Posterior vena cava (tissue), 2 donors: ENCODE results near the gene P3H3. TPM values are rescaled to one million over a fixed set of nuclear protein-coding genes. Genes with fewer than 3 reads are reported as not detected.
A peak's percentile ranks its signal among the peaks of the same experiment; 100 is the strongest.

Experiments used
- DNase-seq: peaks from one replicate; pipeline ENCODE4 v3.0.0-alpha.2; 2020; ENCODE audit warnings: low spot score
- intact Hi-C, 2 donors: fragments of 100-400 bp; cut with DNase I; formaldehyde crosslinking; loops; one replicate each; pipeline versions ENCODE4 v1.14.1 to v1.14.2; 2022 to 2023
- total RNA-seq, 2 donors: library from RNA; stranded (reverse); fragmentation: NEBNext Ultra II Directional; extraction: Animal tissue kit (Norgen Biotek cat#: 25700); gene quantifications; one replicate each; pipeline ENCODE4 v1.2.1, GENCODE V29; 2021
- donor health status: DM: yes; HTN: yes; CAD: no.
- donor health status: DM: yes; HTN: yes; CAD: no.

Gene P3H3
- total RNA-seq, 2 donors from 2014 or later, result 37.7 to 59.9 TPM

DNA sequence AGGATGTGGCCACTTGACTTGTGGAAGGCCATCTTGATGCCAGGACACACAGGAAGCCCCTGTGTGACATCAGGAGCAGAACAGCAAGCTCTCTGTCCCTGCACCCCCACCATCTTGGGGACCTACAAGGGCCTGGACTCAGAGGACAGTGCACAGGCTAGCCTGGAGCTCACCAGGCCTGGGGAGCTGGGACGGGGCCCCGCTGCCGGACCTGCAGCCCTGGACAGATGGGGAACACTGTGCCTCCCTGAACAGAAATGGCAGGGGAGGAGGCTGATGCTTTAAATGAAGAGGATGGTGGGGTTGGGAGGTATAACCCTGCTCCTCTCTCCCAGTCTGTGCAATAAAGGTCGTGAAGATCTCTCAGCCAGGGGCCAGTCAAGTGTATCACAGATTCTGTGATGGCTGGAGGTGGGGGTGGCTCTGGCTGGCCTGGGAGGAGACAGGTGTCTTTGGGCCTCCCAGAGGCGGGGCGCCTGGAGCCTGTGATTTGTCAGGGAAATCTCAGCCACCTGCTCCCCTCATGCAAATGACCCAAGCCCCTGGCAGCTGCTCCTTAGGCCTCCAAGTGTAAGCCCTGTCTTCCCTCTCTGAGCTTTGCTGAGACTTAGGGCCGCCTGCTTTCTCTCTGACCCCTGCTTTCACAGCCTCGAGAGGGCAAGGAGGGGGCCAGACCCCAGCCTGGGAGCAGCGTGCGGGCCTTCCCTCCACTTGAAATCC is 11.4 kb downstream of the P3H3 start:
- no peak for DNase-seq
- intact Hi-C loops, result loop anchor here in 1 of 2 donors (5.0 kb wide), 1 partner anchor 77 kb away; no protein-coding TSS in a partner anchor

DNA sequence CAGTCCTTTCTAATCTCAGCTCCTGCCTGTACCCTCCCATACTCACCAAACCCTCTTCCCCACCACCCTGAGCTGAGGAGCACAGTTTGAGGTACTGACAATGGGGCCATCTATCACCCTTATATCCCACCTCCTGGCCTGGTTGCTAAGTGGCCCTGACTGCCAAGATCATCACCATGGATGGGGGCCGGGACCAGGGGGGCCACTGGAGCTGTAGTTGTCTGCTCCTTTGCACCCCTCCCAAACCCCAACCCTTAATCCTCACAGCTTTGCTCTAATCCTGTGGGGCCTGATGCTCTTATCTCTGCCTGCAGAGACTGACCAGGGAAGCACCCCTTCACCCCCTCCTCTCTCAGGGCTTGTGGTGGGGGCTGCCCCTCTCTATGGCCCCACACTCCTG is 12.1 kb downstream of the P3H3 start:
- no peak for DNase-seq
- intact Hi-C loops, result no loop called here

DNA sequence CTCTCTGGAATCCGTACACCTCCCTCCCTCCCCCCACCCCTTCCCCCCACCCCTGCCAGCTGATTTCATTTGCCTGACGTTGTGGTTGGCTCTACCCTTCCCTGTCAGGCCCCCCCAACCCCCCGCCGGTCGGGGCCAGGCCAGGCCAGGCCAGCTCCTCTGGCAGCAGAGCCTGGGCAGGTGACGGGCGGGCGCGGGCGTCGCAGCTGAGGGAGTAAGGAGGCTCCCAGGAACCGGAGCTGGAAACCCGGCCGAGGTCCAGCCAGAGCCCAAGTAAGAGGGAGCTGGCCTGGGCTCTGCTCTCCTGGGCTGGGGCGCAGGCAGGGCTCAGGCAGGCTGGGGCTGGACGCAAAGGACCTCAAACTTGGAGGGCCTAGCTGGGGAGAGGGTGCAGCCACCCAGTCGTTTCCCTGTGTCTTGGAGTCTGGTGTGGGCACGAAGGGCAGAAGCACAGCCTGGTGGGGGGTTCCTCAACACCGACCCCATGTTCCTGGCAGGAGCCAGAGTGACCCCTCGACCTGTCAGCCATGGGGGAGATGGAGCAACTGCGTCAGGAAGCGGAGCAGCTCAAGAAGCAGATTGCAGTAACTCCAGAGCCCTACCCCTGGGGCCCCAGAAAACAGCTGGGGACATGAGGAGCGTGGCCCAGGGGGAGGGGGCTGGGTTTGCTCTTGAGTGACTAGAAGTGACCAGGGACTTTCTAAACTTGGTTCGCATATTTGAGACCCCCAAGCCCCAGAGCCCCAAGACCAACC is 12.7 kb downstream of the P3H3 start, which contains the start of gene GNB3:
GNB3 (plus strand) TSS at position 165 of the 755 bp plus-strand sequence; CDS start at position 528, 363 bp downstream.
- DNase-seq, result no peak

DNA sequence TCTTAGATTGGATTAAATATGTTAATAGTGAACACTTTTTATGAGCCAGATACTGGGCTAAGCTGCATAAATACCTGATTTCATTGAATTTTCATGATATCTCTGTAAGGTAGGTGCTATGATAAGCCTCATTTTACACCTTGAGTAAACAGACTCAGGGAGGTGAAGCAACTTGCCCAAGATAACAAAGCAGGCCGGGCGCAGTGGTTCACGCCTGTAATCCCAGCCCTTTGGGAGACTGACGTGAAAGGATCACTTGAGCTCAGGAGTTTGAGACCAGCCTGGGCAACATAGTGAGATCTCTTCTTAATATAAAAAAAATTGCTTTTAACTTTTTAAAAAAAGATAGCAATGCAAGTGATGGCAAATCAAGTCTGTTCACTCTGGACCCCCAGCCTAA is 13.9 kb downstream of the P3H3 start:
- DNase-seq, result no peak
- intact Hi-C loops, result no loop called here

More for the DNA sequence above, 12.7 kb downstream of the P3H3 start, which contains the start of gene GNB3:
- intact Hi-C loops, result no loop called here

DNA sequence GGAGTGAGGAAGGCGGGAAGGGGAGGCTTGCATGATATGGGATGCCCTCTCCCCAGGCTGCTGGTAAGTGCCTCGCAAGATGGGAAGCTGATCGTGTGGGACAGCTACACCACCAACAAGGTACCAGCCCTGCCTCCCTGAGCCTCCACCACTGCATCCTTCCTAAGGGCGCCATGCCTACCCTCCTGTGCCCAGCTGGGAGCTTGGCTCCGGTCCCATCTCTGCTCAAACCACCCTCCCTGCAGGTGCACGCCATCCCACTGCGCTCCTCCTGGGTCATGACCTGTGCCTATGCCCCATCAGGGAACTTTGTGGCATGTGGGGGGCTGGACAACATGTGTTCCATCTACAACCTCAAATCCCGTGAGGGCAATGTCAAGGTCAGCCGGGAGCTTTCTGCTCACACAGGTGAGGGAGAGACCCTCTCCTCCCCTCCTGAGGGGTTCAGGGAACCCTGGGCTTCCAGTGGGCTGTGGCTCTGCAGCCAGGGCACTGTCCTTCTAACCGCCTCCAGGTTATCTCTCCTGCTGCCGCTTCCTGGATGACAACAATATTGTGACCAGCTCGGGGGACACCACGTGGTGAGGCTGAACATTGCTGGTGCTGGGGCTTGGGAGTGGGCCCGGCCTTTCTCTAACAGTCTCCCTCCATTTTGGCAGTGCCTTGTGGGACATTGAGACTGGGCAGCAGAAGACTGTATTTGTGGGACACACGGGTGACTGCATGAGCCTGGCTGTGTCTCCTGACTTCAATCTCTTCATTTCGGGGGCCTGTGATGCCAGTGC is 15.1 kb downstream of the P3H3 start:
- intact Hi-C loops, result no loop called here
- DNase-seq, result no peak

DNA sequence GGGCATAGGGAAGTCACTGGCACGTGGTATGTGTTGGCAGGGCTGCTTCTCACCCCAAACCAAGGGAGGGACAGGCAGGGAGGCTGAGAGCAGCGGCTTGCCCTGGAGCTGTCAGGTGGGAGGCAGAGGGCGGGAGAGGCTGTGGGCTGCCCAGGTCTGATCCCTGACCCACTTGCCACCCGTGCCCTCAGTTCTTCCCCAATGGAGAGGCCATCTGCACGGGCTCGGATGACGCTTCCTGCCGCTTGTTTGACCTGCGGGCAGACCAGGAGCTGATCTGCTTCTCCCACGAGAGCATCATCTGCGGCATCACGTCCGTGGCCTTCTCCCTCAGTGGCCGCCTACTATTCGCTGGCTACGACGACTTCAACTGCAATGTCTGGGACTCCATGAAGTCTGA is 17.2 kb downstream of the P3H3 start:
- DNase-seq, result no peak

DNA sequence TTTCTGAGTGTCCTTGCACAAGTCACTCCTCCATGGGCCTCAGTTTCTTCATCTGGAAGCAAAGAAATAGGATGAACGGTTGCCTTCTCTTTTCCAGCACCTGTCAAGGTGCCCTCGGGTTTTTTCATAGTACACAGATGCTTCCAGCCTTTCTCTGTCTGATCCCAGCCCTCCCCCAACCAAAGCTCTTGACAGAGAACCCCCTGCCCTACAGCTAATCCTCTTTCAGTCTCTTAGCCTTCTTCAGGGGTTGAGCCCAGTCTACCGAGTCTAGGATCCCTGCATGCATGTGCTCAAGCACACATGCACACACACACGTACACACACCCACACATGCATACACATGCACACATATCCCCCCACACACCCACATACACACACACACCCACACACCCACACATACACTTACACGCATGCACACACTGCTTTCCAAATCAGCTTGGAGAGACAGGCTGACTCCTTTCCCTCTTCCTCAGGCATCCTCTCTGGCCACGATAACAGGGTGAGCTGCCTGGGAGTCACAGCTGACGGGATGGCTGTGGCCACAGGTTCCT is 18.2 kb downstream of the P3H3 start:
- no peak for DNase-seq
- intact Hi-C loops, result no loop called here

More for the DNA sequence above, 17.2 kb downstream of the P3H3 start:
- intact Hi-C loops, result no loop called here

DNA sequence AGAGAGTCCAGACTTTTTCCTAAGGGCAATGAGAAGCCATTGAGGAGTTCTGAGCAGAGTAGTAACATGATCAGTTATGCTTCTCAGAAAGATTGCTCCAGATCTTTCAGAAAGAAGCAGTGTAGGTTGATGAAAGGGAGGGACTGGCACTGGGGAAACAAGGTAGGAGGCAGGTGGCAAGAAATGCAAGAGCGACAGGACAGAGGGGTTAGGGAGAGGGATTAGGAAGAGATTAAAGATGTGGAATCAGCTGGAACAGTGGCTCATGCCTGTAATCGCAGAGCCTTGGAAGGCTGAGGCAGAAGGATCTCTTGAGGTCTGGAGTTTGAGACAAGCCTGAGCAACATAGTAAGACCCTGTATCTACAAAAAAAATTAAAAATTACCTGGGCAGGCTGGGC is 19.5 kb downstream of the P3H3 start:
- intact Hi-C loops, result no loop called here
- no peak for DNase-seq

DNA sequence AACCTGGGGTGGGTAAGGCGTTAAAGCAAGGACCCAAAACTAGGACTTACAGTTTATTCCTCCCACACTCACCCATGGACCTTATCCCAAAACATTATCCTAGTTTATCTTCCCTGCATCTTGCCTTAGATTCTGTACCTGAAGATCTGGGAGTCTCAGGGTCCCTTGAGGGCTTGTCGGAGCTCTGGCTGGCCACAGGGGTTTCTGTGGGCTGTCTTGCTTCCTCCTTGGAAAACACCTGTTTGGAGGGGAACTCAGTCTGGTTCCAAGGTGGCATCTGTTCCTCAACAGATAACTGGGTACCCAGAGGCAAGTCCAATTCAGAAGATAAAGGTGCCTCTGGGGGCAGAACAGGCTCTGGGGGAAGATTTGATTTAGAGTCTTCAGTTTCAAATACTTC is 21.2 kb downstream of the P3H3 start:
- intact Hi-C loops, result no loop called here
- no peak for DNase-seq

DNA sequence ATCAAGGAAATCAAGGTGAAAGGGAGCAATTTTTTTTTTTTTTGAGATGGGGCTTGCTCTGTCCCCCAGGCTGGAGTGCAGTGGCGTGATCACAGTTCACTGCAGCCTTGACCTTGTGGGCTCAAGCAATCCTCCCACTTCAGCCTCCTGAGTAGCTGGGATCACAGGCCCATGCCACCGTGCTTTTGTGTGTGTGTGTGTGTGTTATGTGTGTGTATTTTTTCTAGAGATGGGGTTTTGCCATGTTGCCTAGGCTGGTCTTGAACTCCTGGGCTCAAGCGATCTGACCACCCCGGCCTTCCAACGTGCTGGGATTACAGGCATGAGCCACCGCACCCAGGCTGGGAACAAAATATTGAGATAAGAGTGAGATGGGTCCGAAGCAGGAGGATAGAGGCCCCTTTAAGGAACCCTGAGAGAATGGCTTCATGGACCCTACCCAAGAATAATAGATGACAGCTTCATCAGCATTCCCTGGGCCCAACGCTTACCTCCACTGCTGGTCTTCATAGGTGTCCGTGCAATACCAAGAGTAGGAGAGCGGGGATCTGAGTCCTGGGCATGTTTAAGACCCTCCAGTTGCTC is 21.9 kb downstream of the P3H3 start:
- no peak for DNase-seq
- intact Hi-C loops, result no loop called here

DNA sequence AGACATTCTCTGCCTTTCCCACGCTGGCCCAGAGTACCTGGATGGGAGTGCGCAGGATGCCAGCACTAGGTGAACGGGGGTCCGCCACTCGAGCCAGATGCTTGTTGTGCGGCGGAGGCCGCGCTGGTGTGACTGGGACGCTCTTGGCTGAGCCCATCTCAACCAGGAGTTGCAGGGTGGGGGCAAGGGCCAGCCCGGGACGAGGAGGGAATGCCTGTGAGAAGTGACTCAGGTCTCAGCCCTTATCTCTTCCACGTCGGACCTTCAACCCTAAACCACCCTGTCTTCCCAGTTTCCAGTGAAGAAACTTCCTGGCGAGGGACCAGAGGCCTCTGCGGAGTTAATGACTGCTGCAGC is 22.6 kb downstream of the P3H3 start:
- intact Hi-C loops, result no loop called here
- no peak for DNase-seq

DNA sequence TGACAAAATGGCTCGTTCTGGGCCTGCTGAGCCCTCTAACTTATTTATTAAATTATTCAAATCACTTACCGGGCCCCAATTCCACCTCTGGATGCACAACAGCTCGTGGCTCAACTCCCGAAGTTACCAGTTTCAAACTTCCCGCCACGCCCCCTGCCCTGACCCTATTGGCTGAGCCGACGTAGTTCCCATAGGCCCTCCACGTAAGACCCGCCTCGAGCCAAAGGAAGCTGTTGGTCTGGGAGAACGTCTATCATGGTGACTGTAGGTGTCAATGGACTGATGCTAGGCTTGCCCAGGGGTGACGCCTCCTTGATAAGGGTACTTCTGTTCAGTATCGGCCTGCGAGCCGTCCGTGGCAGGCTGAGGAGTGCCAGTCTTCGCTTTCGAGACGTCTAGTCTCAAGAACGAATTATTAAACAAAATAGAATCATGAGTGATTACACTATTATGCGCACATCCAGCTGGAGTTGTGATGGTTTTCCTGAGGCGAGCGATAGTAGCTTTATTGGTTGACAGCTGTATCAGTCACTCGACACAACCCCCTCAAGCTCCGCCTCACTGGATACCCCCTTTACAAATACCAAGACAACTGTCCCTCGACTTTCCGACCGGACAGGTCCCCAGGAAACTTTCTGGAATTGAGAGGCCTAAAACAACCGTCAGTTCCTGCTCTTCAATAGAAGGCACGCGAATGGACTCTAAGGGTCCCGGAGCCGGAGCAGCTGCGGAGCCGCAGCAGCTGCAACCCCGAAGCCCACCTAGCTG is 23.1 kb downstream of the P3H3 start, which contains the start of gene CDCA3:
CDCA3 (minus strand) TSS at position 134 of the 768 bp plus-strand sequence. CDS start 334 bp downstream, outside the sequence.
- intact Hi-C loops, result no loop called here

DNA sequence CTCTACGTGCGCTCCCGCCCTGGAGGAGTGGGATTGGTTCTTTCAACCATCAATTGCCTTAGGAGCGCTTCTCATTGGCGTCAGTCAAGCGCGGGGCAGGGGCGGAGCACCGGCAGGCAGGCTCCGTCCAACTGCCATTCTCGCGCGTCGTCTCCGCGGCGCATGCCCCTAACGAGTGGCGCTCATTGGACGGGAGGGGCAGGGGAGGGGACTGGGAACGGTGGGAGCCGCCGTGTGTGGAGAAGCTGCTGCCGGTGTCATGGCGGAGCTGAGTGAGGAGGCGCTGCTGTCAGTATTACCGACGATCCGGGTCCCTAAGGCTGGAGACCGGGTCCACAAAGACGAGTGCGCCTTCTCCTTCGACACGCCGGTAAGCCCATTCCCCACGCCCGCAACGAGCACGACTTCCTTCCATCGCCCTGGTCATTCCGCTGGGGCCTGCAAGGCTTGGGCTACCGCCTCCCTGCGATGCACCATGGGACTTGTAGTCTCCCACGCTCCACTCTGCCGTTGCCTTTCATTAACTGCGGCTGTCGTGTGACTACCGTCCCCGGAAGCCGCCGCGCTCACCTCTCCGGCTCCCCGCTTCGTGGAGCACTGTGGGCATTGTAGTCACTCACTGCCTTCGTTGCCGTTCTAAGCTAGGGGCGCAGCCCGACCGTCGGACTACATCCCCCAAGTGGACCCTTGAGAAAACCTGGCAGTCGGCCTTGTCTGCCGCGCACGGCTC is 23.9 kb downstream of the P3H3 start, which contains the start of gene USP5:
USP5 (plus strand) TSS at position 230 of the 730 bp plus-strand sequence; CDS start at position 260, 30 bp downstream.
- intact Hi-C loops, result no loop called here
- DNase-seq, result peak; percentile 100

More for the DNA sequence above, 23.1 kb downstream of the P3H3 start, which contains the start of gene CDCA3:
- DNase-seq, result peak; percentile 98

DNA sequence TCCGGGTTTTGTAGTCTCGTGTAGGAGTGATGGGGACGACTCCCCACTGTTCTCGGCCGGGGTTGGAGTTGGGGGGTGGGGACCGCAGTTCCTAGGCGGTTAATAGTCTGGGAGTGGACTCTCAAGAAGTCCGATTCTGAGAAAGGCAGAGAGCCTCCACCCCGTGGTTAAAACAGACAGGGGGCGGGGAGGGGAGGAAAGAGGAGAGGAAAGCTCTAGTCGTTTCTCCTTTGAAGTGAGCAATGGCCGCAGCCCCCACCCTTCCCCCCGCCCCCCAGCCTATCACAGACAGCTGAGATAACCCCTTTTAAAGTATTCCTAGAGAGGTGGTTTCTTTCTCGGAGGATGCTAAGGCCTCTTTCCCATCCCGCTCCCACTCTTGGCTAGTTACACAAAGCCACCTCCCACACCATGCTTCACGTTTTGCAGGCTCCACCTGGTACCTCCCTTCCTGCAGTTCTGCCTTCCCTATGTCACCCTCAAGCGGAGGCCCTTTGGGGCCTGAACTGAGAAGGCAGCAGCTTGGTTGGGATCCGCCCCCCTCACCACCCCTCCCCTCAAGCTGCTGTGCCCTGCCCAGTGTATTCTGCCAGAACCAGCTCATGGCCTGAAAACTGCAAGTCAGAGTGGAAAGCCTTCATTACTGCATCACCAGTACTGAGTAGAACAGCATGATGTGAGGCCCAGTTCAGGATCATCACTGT is 24.6 kb downstream of the P3H3 start:
- intact Hi-C loops, result no loop called here
- no peak for DNase-seq

DNA sequence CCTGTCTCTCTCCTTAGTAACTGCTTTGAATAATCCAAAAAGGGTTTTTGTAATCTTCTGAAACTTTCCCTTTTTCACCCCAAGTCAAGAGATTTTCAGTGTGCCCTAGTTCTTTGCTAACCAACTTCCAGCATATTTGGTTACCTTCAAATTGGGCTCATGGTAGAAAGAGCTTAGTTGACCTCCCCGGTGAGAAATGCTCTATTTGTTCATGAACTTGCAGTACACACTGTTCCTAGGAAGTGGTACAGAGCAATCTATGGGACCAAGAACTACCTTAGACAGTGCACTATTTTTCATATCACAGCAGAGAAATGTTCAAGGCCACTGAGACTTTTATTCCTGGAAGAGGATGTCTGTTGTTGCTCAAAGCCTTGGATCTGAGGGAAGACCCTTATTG is 25.4 kb downstream of the P3H3 start:
- intact Hi-C loops, result no loop called here
- DNase-seq, result no peak

DNA sequence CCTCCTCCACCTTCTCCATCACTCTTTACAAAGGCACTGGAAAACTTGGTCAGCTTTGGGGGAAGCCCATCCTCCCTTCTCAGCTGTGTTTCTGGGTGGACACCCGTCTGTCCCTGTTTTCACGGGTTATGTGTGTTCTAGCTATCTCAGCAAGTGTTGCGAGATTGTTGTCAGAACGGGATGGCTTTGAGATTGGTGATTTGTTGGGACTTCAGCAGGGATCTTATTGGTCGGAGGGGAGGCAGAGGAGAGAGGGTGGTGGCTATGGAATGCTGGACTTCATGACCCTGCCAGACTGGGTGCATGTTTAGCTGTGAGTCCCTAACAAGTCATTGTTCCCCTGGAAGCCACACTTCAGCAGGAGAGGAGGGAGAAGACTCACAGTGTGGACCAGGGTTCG is 25.8 kb downstream of the P3H3 start:
- intact Hi-C loops, result no loop called here
- DNase-seq, result no peak

DNA sequence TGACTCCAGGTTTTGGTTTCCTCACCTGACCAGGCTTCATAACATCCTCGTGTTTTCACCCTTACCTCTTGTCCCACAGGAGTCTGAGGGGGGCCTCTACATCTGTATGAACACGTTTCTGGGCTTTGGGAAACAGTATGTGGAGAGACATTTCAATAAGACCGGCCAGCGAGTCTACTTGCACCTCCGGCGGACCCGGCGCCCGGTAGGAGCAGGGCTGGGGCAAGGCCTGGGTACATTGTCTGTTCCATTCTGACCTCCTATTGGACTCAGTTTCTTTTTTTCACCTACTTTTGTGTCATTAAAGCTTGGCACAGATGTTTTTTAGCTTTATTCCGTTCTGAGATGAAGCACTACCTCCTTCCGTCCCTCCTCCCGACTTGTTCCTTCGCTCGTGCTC is 27.1 kb downstream of the P3H3 start:
- no peak for DNase-seq
- intact Hi-C loops, result no loop called here
